ENCODE results near the gene LACRT.

The LACRT gene

GRCh38 chr12:54631988-54632728, 2.5 kb downstream of the LACRT start:
- no peak for DNase-seq

DNA sequence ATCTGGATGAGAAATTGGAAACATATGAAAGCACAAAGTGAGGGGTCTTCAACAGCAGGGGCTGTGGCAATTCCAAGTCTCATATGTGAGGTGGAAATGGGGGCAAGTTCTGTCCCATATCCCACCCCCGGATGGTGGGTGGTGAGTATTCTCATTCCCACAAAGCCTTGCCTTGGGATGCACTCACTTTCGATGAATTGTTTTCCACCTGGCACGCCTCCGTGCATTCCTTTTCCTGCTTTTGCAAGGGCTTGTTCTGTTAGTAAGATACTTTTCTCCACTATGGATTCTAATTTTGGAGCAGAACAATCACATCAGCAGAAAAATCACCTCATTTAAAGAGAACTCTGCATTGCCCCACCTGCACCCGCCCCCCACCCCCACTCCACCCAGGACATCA, 3.1 kb downstream of the LACRT start:
- no peak for DNase-seq

DNA sequence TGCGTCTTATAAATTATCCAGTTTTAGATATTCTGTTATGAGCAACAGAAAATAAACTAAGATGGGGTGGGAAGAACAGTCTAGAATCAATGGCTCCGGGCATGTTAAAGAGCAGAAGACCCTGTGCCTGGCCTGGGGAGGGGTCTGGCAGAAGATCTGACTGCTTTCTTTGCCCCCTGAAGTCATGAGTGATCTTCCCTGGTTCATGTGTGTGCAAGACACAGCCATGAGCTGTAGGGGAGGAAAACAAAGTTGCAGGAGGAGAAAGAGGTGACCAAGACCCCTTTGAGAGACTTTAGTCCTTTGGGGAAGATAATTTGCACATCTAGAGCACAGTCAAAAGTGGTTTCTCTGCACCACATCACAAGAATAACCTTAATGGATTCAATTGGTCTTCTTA, 4.8 kb downstream of the LACRT start:
- no peak for DNase-seq

GRCh38 chr12:54628186-54628846, 6.4 kb downstream of the LACRT start:
- no peak for DNase-seq

- no peak for DNase-seq
Measured at GRCh38 chr12:54627304-54627703, 7.4 kb downstream of the LACRT start.

- DNase-seq = no peak
Measured at GRCh38 chr12:54625598-54625997, 9.1 kb downstream of the LACRT start.

- no peak for DNase-seq
Measured at GRCh38 chr12:54624315-54625279, 10.1 kb downstream of the LACRT start.

DNA sequence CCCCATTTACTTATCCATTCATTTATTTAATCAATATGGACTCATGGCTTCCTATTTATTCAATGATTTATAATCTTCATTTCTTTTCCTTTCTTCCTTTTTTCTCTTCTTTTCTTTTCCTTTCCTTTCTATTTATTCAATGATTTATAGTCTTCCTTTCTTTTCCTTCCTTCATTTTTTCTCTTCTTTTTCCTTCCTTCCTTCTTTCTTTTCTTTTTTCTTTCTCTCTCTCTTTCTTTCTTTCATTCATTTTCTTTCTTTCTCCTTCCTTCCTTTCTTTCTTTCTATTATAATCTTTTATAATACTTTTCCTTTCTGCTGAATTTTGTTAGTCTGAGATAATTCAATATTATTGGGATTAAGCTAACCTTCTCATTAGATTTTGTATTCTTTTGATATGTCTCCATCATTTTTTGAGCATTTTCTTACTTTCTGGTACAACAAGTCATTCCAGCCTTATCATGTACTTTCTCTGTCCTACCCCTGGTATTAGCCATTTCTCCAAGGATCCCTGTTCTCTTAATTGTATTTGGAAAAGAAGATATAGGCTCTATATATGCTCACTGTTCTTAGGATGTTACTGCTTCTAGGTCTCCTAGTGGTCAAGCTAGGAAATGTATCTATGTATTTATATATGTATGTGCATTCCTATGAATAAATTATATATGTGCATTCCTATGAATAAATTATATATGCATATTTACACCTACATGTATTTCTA, 12.1 kb downstream of the LACRT start:
- DNase-seq = no peak

GRCh38 chr12:54616933-54617680, 17.6 kb downstream of the LACRT start:
- no peak for DNase-seq

GRCh38 chr12:54612225-54612750, 22.4 kb downstream of the LACRT start:
- DNase-seq = no peak

GRCh38 chr12:54611715-54612149, 23.0 kb downstream of the LACRT start:
- DNase-seq = no peak

DNA sequence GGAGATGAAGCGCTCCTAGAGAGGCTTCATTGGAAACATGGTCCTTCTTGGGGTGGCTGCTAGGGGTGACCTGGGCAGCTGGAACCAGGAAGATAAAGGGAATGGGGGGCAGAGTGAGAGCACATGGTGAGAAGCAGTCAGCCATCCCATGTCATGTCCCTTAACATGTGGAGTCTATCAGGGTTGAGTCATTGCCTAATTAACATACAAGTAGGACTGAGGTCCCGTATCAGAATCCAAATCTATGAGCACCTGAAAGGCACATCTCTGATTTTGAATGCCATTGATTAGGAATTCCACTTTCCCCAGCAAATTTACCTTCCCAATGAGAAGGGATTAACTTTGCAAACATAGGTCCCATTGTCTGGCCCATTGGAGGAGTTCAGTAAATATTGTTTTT, 25.9 kb downstream of the LACRT start:
- DNase-seq = no peak

- DNase-seq = no peak
Measured at GRCh38 chr12:54608156-54608555, 26.5 kb downstream of the LACRT start.

- DNase-seq = no peak
Measured at GRCh38 chr12:54606556-54606955, 28.1 kb downstream of the LACRT start.

DNA sequence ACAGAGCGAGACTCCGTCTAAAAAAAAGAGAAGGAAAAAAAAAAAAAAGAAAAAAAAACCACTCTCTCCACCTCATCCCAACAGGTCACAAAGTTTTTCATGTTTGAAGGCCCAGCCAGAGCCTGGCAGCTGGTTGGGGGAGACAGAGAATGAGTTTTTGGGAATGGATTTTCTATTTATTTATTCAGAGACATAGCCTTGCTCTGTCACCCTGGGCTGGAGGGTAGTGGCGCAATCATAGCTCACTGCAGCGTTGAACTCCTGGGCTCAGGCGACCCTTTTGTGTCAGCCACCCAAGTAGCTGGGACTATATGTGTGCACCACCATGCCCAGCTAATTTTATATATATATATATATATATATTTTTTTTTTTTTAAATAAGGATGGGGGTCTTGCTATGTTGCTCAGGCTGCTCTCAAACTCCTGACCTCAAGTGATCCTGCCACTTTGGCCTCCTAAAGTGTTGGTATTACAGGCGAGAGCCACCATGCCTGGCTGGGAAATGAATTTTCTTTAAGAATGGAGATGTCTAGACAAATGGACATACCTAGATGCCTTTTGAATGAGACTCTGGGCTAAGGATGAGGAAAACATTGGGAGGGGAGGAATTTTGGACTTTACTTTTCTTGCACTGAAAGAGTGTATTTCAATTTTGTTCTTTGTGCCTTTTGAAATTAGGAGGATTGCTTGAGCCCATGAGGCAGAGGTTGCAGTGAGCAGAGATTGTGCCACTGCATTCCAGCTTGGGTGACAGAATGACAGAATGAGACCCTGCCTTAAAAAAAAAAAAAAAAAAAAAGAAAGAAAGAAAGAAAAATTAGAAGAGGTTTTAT, 29.3 kb downstream of the LACRT start:
- no peak for DNase-seq

DNA sequence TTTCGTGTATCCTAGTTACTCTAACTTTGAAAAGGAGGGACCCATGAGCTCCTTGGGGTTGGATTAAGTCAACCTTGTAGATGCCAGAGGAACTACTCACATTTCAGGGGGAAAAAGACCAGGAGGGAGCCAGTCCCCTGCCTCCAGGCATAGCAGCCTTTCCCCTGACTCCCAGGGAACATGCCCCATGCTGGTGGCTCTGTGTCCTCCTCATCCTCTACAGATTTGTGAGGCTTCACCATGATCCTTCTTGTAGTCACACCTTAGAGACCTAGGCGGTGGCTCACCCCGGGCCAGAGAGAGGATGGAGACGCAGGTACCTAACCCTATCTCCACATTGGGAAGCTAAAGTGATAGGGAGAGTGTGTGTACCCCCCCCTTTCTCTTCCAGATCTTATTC, 30.3 kb downstream of the LACRT start:
- no peak for DNase-seq

DNA sequence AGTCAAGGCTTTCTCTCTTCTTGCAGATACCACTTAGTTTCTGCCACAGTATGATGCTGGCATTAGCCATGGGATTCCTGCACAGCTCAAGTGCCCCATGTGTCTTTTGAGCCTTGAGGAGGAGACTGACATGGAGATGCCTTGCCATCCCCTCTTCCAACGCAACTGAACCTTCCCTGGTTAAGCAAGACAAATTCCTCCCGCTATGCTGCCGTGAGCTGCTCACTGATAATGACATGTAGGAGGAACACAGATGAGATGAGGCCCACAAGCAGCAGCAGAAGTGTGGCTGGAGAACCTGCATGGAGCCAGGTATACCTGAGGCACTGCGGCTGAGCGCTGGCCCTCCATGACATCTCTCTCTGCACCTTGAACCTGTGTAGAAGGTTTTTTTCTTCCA, 30.8 kb downstream of the LACRT start:
- no peak for DNase-seq

GRCh38 chr12:54603173-54603814, 31.4 kb downstream of the LACRT start:
- peak; percentile 24 for DNase-seq

GRCh38 chr12:54602661-54603060, 32.0 kb downstream of the LACRT start:
- no peak for DNase-seq

DNA sequence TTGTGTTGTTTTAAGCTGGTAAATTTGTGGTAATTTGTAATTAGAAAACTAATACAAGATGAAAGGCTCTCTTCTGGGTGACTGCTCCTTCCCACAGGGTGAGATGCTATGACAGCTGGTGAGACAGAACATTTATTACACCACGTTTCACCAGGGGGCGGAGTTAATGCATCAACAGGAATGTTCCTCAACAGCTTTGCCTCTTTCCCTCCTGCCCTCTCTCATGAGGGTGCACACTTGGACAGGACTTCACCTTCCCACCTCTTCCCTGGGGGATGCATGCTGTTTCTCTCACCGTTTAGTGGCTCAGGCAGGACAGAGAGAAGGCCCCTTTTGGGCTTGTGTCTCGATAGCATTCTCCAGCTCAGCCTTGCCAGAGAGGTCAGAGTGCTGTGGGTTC, 32.9 kb downstream of the LACRT start:
- DNase-seq = no peak

Measured in NCI-H146 (cell line).